ENCODE data around the gene THTPA. TPM values are rescaled to one million over a fixed set of nuclear protein-coding genes. Genes with fewer than 3 reads are reported as not detected.
"Not testable (repeated sequence)": the region's sequence is repeated elsewhere in the genome, so short reads cannot be mapped to it uniquely, and the experiment has no call there.

Gene THTPA
- total RNA-seq, 1 donor from 2014 or later: 19.3 TPM

DNA sequence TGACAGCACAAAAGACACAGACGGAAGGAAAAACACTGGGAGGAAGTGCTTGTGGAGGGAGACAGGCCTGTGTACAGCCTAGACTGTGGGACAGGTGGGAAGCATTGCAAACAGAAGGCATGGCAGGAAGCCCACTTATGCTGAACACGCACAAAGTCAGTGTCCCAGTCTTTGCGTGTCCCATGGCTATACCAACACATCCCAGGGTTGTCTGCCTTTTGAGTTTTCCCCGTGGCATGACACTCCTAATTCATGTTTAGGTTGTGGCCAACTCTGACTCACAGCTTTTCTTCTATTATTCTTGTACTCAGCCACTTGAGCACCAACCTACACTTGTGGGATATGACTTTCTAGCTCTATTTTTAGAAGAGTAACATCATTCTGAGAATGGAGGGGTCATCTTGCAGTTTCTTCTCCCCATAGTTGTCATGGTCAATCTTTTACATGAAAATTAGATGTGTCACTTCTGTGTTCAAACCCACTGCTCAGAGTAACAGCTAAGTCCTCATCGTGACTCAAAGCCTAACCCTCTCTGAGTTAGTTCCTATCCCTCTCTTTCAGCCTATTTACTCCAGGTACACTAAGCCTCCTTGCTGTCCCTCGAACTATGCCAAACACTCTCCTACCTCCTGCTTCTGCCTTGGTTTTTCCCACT lies 50.0 kb downstream of the THTPA start:
- Mint-ChIP-seq H3K4me3 (ENCODE audit: unreplicated experiment) (no peak overlapping the region), H3K4me1 (ENCODE audit: low read depth, unreplicated experiment) (no peaks in the 10 kb centered on the region), H3K36me3 (ENCODE audit: unreplicated experiment) (no peaks in the 10 kb centered on the region), H3K27me3 (ENCODE audit: unreplicated experiment) (no peaks in the 10 kb centered on the region), H3K27ac (ENCODE audit: unreplicated experiment) (no peak overlapping the region), H3K9me3 (ENCODE audit: unreplicated experiment) (peaks cover 5% of the 10 kb centered on the region)
- no peak for DNase-seq
- TF ChIP-seq, protein P1, sequence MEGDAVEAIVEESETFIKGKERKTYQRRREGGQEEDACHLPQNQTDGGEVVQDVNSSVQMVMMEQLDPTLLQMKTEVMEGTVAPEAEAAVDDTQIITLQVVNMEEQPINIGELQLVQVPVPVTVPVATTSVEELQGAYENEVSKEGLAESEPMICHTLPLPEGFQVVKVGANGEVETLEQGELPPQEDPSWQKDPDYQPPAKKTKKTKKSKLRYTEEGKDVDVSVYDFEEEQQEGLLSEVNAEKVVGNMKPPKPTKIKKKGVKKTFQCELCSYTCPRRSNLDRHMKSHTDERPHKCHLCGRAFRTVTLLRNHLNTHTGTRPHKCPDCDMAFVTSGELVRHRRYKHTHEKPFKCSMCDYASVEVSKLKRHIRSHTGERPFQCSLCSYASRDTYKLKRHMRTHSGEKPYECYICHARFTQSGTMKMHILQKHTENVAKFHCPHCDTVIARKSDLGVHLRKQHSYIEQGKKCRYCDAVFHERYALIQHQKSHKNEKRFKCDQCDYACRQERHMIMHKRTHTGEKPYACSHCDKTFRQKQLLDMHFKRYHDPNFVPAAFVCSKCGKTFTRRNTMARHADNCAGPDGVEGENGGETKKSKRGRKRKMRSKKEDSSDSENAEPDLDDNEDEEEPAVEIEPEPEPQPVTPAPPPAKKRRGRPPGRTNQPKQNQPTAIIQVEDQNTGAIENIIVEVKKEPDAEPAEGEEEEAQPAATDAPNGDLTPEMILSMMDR (IDR thresholded peaks at IDR 0.05; ENCODE audit: partially characterized antibody, unreplicated experiment): no peak

DNA sequence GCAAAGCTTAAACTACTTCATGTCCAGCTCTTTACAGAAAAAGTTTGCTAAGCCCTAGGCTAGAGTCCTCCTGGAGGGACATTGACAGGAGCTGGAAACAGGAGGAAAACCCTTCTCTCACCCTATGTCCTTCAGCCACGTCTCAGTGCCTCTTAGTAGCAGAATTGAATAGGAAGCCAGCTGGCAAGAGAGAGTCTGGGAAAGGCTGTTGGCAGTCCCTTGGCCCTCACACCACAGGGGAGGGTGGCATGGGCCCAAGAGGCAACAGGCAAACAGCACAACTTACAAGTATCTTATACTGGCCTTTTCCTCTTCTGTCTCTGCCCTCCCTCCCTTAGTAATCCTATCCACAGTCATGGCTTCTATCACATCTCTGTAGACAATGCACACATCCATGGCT lies 52.4 kb downstream of the THTPA start:
- no peak overlapping the region for H3K27ac Mint-ChIP-seq (ENCODE audit: unreplicated experiment)
- DNase-seq: no peak
- peaks cover 4% of the 10 kb centered on the region for H3K27me3 Mint-ChIP-seq (ENCODE audit: unreplicated experiment)
- H3K4me3 Mint-ChIP-seq (ENCODE audit: unreplicated experiment): no peak overlapping the region
- H3K9me3 Mint-ChIP-seq (ENCODE audit: unreplicated experiment): peaks cover 4% of the 10 kb centered on the region
- H3K36me3 Mint-ChIP-seq (ENCODE audit: unreplicated experiment): no peaks in the 10 kb centered on the region
- no peaks in the 10 kb centered on the region for H3K4me1 Mint-ChIP-seq (ENCODE audit: low read depth, unreplicated experiment)
- TF ChIP-seq, protein P1 (IDR thresholded peaks at IDR 0.05; ENCODE audit: partially characterized antibody, unreplicated experiment): no peak

DNA sequence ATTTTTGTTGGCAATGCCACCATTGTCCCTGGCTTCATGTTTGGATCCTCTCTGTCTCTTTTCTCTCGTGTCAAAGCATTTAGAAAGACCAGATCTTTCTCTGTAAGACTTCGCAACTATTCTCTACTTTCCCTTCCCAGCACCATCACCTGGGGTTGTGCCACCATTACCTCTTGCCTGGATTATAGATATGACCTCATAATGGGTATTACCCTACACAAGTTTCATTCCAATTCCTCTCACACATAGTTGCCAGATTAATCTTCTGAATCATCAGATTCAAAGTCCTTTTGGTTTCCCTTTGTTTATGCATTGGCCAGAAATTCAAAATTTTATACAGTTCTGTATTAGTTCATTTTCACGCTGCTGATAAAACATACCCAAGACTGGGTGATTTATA lies 52.9 kb downstream of the THTPA start:
- H3K4me1 Mint-ChIP-seq (ENCODE audit: low read depth, unreplicated experiment): no peaks in the 10 kb centered on the region
- no peak for DNase-seq
- no peak overlapping the region for H3K27ac Mint-ChIP-seq (ENCODE audit: unreplicated experiment)
- TF ChIP-seq, protein P1 (IDR thresholded peaks at IDR 0.05; ENCODE audit: partially characterized antibody, unreplicated experiment): no peak
- H3K27me3 Mint-ChIP-seq (ENCODE audit: unreplicated experiment): peaks cover 4% of the 10 kb centered on the region
- H3K4me3 Mint-ChIP-seq (ENCODE audit: unreplicated experiment): no peak overlapping the region
- H3K36me3 Mint-ChIP-seq (ENCODE audit: unreplicated experiment): no peaks in the 10 kb centered on the region
- peaks cover 4% of the 10 kb centered on the region for H3K9me3 Mint-ChIP-seq (ENCODE audit: unreplicated experiment)

DNA sequence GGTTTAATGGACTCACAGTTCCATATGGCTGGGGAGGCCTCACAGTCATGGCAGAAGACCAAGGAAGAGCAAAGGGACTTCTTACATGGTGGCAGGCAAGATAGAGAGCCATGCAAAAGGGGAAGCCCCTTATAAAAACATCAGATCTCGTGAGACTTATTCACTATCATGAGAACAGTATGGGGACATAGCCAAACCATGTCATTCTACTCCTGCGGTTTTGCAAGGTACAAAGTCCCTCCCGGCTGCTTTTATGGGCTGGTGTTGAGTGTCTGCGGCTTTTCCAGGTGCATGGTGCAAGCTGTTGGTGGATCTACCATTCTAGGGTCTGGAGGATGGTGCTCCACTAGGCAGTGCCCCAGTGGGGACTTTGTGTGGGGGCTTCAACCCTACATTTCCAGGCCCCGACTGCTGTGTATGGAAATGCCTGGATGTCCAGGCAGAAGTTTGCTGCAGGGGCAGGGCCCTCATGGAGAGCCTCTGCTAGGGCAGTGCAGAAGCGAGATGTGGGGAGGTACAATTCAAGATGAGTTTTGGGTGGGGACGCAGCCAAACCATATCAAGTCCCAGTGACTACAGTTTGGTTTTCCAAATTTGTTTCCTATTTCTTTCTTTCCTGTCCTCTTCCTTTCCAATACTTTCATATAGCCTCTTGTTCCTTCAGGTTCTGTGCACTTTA lies 53.5 kb downstream of the THTPA start:
- H3K4me1 Mint-ChIP-seq (ENCODE audit: low read depth, unreplicated experiment); H3K27ac Mint-ChIP-seq (ENCODE audit: unreplicated experiment); DNase-seq; H3K4me3 Mint-ChIP-seq (ENCODE audit: unreplicated experiment); H3K36me3 Mint-ChIP-seq (ENCODE audit: unreplicated experiment); H3K9me3 Mint-ChIP-seq (ENCODE audit: unreplicated experiment); H3K27me3 Mint-ChIP-seq (ENCODE audit: unreplicated experiment): not testable (repeated sequence)

Other genes starting within 250 kb of the THTPA start
- 32.6 TPM for gene BCL2L2, start 249.4 kb upstream of the THTPA start, total RNA-seq (ENCODE audit: unreplicated experiment)
- gene PABPN1, start 234.8 kb upstream of the THTPA start, total RNA-seq (ENCODE audit: unreplicated experiment): 355 TPM
- gene SLC22A17, start 203.4 kb upstream of the THTPA start, total RNA-seq (ENCODE audit: unreplicated experiment): 70.6 TPM
- 90.4 TPM for gene EFS, start 191.1 kb upstream of the THTPA start, total RNA-seq (ENCODE audit: unreplicated experiment)
- not detected for gene IL25, start 183.5 kb upstream of the THTPA start, total RNA-seq (ENCODE audit: unreplicated experiment)
- not detected for gene CMTM5, start 179.2 kb upstream of the THTPA start, total RNA-seq (ENCODE audit: unreplicated experiment)
- not detected for gene MYH6, start 148.0 kb upstream of the THTPA start, total RNA-seq (ENCODE audit: unreplicated experiment)
- not detected for gene MYH7, start 120.6 kb upstream of the THTPA start, total RNA-seq (ENCODE audit: unreplicated experiment)
- 46.5 TPM for gene NGDN, start 86.6 kb upstream of the THTPA start, total RNA-seq (ENCODE audit: unreplicated experiment)
- 39.1 TPM for gene ZFHX2, start 4.5 kb upstream of the THTPA start, total RNA-seq (ENCODE audit: unreplicated experiment)
- gene AP1G2, start 11.5 kb downstream of the THTPA start, total RNA-seq (ENCODE audit: unreplicated experiment): 105 TPM
- gene JPH4, start 22.5 kb downstream of the THTPA start, total RNA-seq (ENCODE audit: unreplicated experiment): 52.7 TPM
- 0.42 TPM for gene DHRS2, start 80.1 kb downstream of the THTPA start, total RNA-seq (ENCODE audit: unreplicated experiment)

All from glutamatergic neuron (in vitro differentiated cells).